Testis (tissue), 5 donors: ENCODE results near the gene FBXO8. TPM values are rescaled to one million over a fixed set of nuclear protein-coding genes. Genes with fewer than 3 reads are reported as not detected.

Source experiments
- DNase-seq: peaks from one replicate; pipeline ENCODE4 v3.0.0-alpha.2; 2019
- H3K27ac ChIP-seq, 2 donors: fragments of 200-600 bp; sonication (generic); one replicate each; pipeline ENCODE4 v1.5.1; 2019
- H3K27me3 ChIP-seq: fragments of 200-600 bp; sonication (generic); one replicate; pipeline ENCODE4 v1.5.1; 2019
- H3K36me3 ChIP-seq: fragments of 200-600 bp; sonication (generic); one replicate; pipeline ENCODE4 v1.5.1; 2017; ENCODE audit warnings: low read depth; ENCODE audit errors: missing control alignments
- H3K4me1 ChIP-seq: fragments of 200-600 bp; sonication (generic); one replicate; pipeline ENCODE4 v1.5.1; 2019
- H3K4me3 ChIP-seq, 2 donors: fragments of 200-600 bp; sonication (generic); one replicate each; pipeline ENCODE4 v1.5.1; 2017 to 2019
- H3K9me3 ChIP-seq: fragments of 200-600 bp; sonication (generic); one replicate; pipeline ENCODE4 v1.5.1; 2017
- CTCF ChIP-seq, 3 experiments: fragments of 450-650 bp in 2 of 3; fragments of 200-600 bp in 1 of 3; sonication (generic) in 1 of 3; IDR thresholded peaks; one replicate each; pipeline ENCODE4 v1.5.1; 2016 to 2019; ENCODE audit warnings: antibody characterized with exemption in 3 of 3, mild to moderate bottlenecking in 2 of 3, moderate library complexity in 1 of 3
- POLR2A ChIP-seq: fragments of 450-650 bp; IDR thresholded peaks from one replicate; pipeline ENCODE4 v1.6.1; 2017; ENCODE audit warnings: antibody characterized with exemption, mild to moderate bottlenecking, moderate library complexity
- WGBS, 2 donors: methylation state at CpG; one replicate each; pipeline ENCODE4 v1.1.5; 2018; 5-methylcytosine and 5-hydroxymethylcytosine counted together
- intact Hi-C: fragments of 100-400 bp; cut with DNase I; formaldehyde crosslinking; loops from one replicate; pipeline ENCODE4 v1.15.1; 2023; ENCODE audit warnings: low total_unique reads
- long read RNA-seq, 2 donors: transcript quantifications; one replicate each; lab custom pipeline, GENCODE V29; 2026
- polyA plus RNA-seq: library from polyadenylated mRNA; stranded (reverse); fragments of 350-450 nt; fragmentation: Illumina TruSeq; extraction: RNeasy Lipid Tissue Mini Kit (QIAGEN cat#74804); gene quantifications from one replicate; pipeline ENCODE4 v1.2.3, GENCODE V29; 2014; ENCODE audit warnings: low read depth, low replicate concordance; ENCODE audit not compliant: insufficient read depth
- total RNA-seq, 2 donors: library from RNA; depleted of rRNA; stranded (reverse); fragments of >200 nt; gene quantifications; one replicate each; pipeline ENCODE4 v1.2.3, GENCODE V29; 2016

The FBXO8 gene
- total RNA-seq (10 to 100 TPM; 22.6 to 24.5 TPM), polyA plus RNA-seq (25.5 TPM)
- long read RNA-seq, donor 1, partial matches to known transcripts = 0 of 3 reads
- long read RNA-seq, donor 1, other reads (novel, unspliced or antisense) = 0 of 3 reads
- long read RNA-seq, donor 2, transcript FBXO8-201 (6 exons, 2,577 nt) = major isoform, 7 of 7 reads
- long read RNA-seq, donor 2, partial matches to known transcripts = 0 of 7 reads
- long read RNA-seq, donor 2, other reads (novel, unspliced or antisense) = 0 of 7 reads

DNA sequence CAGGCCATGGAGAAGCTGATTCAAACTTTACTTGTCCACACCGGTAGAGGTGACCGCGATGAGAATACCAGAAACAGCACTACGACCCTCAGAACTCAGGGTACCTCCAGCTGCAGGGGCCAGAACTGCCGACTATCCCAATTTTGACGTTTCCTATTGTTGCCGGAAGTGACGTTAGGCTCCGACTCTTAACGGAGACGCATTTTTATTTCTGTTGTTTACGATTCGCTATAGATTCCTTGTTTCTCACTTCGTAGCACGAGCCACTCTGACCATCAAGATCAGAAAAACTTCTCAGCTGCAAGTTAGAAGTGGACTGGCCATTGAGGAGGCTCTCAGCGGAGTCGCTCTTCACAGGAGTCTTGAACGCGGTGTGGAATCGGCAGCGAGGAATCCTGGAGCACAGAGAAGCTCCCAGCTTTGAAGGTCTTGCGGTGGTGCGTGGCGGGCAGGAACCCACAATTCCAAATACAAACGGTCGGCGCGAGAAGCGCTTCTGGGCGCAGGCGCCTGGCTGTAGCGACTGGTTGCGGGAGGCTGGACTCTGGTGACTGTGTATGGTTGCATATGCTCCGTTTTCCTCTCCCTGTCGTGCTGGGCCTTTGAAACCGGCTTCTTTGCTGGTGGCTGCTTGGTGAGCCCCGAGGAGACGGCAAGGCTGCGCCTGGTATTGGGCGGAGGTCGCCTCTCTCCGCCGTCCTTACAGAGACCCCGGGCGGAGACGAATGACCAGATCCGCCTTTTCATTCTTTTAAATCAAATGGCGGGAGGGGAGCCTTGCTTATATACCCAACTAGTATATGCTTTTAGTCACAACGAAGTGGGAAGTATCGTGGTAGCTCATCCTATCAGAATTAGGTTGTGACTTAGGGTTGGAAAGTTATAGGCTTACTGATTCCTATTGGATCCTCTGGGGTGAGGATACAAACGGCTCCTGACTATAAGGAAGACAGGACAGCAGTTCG lies at the start of gene FBXO8, which contains the start of gene CEP44:
FBXO8 (minus strand) TSS at position 161 of the 965 bp plus-strand sequence. CDS start 20,575 bp downstream, outside the sequence.
CEP44 (plus strand) TSS at position 405 of the 965 bp plus-strand sequence. CDS start 15,211 bp downstream, outside the sequence.
- no peaks in the 10 kb centered on the region for H3K9me3 ChIP-seq
- intact Hi-C loops = no loop called here
- H3K27me3 ChIP-seq = no peaks in the 10 kb centered on the region
- no peaks in the 10 kb centered on the region for H3K4me1 ChIP-seq
- peak; percentile 84 for DNase-seq
- peak within 1 kb of the TSS; percentile 97 to 99 for H3K27ac ChIP-seq
- H3K4me3 ChIP-seq = peak within 1 kb of the TSS; percentile 89 to 93
- no peak for TF ChIP-seq CTCF (IDR thresholded peaks at IDR 0.05)
- TF ChIP-seq POLR2A = no peak
- no peaks in the 10 kb centered on the region for H3K36me3 ChIP-seq
- 0% methylated on average over 49 to 52 of the region's 52 CpGs for WGBS, 2 donors

DNA sequence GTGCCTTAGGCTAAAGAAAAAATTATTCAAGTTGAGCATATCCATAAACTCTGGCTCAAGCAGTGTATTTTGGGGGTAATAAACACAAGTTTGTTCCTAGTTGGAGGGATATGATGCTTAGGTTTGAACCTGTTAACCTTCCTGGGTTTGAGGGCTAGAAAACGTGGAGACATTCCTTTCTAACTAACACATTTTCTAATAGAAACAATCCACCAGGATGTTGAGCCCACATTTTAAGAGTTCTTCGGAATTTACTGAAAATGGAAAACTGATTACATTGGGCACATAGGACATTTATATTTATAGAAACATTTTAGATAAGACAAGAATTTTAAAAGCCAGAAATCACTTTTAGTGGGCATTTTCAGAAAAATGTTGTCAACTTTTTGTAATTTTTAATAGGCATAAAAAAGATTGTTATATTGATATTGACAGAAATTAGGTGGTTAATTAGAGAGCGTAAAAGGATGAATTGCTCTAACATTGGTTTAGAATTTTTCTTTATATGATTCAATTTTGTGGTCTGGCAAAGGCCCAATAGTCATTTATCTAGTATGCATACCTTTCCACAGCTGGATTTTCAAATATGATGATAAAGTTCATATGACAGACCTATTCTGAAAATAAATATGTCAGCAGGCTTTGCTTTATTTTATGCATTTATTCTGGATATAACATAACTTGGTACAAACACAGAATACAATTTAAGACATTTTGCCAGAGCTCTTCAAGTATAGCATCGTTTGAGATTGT lies 49.5 kb upstream of the FBXO8 start:
- H3K36me3 ChIP-seq = no peaks in the 10 kb centered on the region
- no peak overlapping the region for H3K4me3 ChIP-seq
- no peaks in the 10 kb centered on the region for H3K4me1 ChIP-seq
- intact Hi-C loops = no loop called here
- WGBS, 2 donors = 78 to 79% methylated on average over 4 of the region's 4 CpGs
- DNase-seq = no peak
- H3K9me3 ChIP-seq = no peaks in the 10 kb centered on the region
- H3K27me3 ChIP-seq = no peaks in the 10 kb centered on the region
- H3K27ac ChIP-seq = no peak overlapping the region
- TF ChIP-seq CTCF (IDR thresholded peaks at IDR 0.05) = no peak

GRCh38 chr4:174324725-174325124 lies 41.3 kb upstream of the FBXO8 start:
- intact Hi-C loops = no loop called here
- Histone ChIP-seq H3K36me3 (no peaks in the 10 kb centered on the region), H3K4me3 (no peak overlapping the region), H3K27ac (no peak overlapping the region), H3K27me3 (no peaks in the 10 kb centered on the region), H3K9me3 (no peaks in the 10 kb centered on the region), H3K4me1 (no peaks in the 10 kb centered on the region)
- TF ChIP-seq POLR2A = no peak
- TF ChIP-seq CTCF (IDR thresholded peaks at IDR 0.05) = no peak
- DNase-seq = no peak
- whole genome bisulfite sequencing, 2 donors = 88 to 92% methylated on average over 2 of the region's 2 CpGs

DNA sequence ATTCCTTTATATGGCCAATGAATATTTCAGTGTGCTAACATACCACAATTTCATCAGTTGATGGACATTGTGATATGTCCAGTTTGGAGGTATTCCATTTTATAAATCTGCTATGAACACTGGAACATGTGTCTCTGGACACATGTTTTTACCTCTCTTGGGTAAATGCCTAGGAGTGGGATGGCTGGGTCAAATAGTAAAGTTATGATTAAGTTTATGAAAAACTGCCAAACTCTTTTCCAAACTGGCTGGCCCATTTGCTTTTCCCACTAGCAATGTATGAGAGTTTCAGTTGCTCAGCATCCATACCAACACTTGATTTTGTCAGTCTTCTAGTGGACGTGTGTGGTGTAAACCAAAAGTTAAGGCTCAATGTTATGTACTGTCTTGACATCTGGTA lies 40.8 kb upstream of the FBXO8 start:
- Histone ChIP-seq H3K4me3 (no peak overlapping the region), H3K27ac (no peak overlapping the region), H3K36me3 (no peaks in the 10 kb centered on the region), H3K4me1 (no peaks in the 10 kb centered on the region), H3K27me3 (no peaks in the 10 kb centered on the region), H3K9me3 (no peaks in the 10 kb centered on the region)
- intact Hi-C loops = no loop called here
- 77 to 89% methylated on average over 1 of the region's 1 CpG for WGBS, 2 donors
- TF ChIP-seq POLR2A (no peak), CTCF (IDR thresholded peaks at IDR 0.05) (no peak)
- DNase-seq = no peak
